PC-9 (cell line): ENCODE results near the gene STK39. TPM values are rescaled to one million over a fixed set of nuclear protein-coding genes. Genes with fewer than 3 reads are reported as not detected.

Source experiments
- BruUV-seq: library from RNA; stranded (reverse); fragments of 400-500 nt; replicated peaks from 2 replicates; lab custom pipeline; 2021; lab: Mats Ljungman, UMichigan
- CTCF ChIA-PET: fragments of 300-600 bp; sonication (Branson Sonifier 250); formaldehyde crosslinking; loops from one replicate; lab custom pipeline; 2022; ENCODE audit warnings: antibody characterized with exemption; lab: Charles Lee
- POLR2A ChIA-PET: fragments of 300-600 bp; sonication (Branson Sonifier 250); formaldehyde crosslinking; loops from one replicate; lab custom pipeline; 2022; ENCODE audit warnings: antibody characterized with exemption; ENCODE audit not compliant: unreplicated experiment; lab: Charles Lee
- DNase-seq, 2 experiments: peaks; one replicate each; pipeline versions ENCODE4 v3.0.0 to v3.0.0-alpha.2; 2015 to 2022; ENCODE audit warnings: mixed read lengths in 1 of 2
- H2AFZ ChIP-seq: fragments of 200-600 bp; sonication (generic); 2 replicates; pipeline ENCODE4 v1.8.1; 2017; ENCODE audit warnings: antibody characterized with exemption
- H3F3A ChIP-seq: fragments of 200-600 bp; sonication (generic); 2 replicates; pipeline ENCODE4 v1.8.1; 2017; ENCODE audit warnings: antibody characterized with exemption, mild to moderate bottlenecking, low read depth; ENCODE audit not compliant: insufficient read depth
- H3K27ac ChIP-seq: fragments of 200-600 bp; sonication (generic); 2 replicates; pipeline ENCODE4 v1.6.1; 2016; ENCODE audit warnings: mixed run types
- H3K27me3 ChIP-seq: fragments of 200-600 bp; sonication (generic); 2 replicates; pipeline ENCODE4 v1.6.1; 2016; ENCODE audit warnings: low read depth, mixed run types; ENCODE audit not compliant: insufficient read depth
- H3K36me3 ChIP-seq: fragments of 200-600 bp; sonication (generic); 2 replicates; pipeline ENCODE4 v1.6.1; 2016; ENCODE audit warnings: low read depth, mixed run types
- H3K4me1 ChIP-seq: fragments of 200-600 bp; sonication (generic); replicated peaks from 2 replicates; pipeline ENCODE4 v1.6.1; 2016; ENCODE audit warnings: mixed run types; ENCODE audit not compliant: insufficient read depth
- H3K4me2 ChIP-seq: fragments of 200-600 bp; sonication (generic); 2 replicates; pipeline ENCODE4 v1.6.1; 2017; ENCODE audit warnings: mixed run types
- H3K4me3 ChIP-seq: fragments of 200-600 bp; sonication (generic); 2 replicates; pipeline ENCODE4 v1.6.1; 2016; ENCODE audit warnings: mixed run types
- H3K79me2 ChIP-seq: fragments of 200-600 bp; sonication (generic); 2 replicates; pipeline ENCODE4 v1.6.1; 2017; ENCODE audit warnings: low read depth, mixed run types
- H3K9me2 ChIP-seq: fragments of 200-600 bp; sonication (generic); 2 replicates; pipeline ENCODE4 v1.8.1; 2017; ENCODE audit warnings: mild to moderate bottlenecking; ENCODE audit not compliant: insufficient read depth
- H3K9me3 ChIP-seq: fragments of 200-600 bp; sonication (generic); 2 replicates; pipeline ENCODE4 v1.8.1; 2016; ENCODE audit warnings: low read depth; ENCODE audit not compliant: insufficient read depth
- H4K20me1 ChIP-seq: fragments of 200-600 bp; sonication (generic); 2 replicates; pipeline ENCODE4 v1.8.1; 2017; ENCODE audit not compliant: insufficient read depth
- EZH2 ChIP-seq: fragments of 200-600 bp; sonication (generic); IDR thresholded peaks from 2 replicates; pipeline ENCODE4 v1.8.0; 2017; ENCODE audit warnings: antibody characterized with exemption, low read depth
- intact Hi-C: fragments of 100-400 bp; cut with micrococcal nuclease; formaldehyde crosslinking; loops from one replicate; pipeline ENCODE4 v1.10.0; 2022; ENCODE audit not compliant: unreplicated experiment
- total RNA-seq: library from RNA; stranded (reverse); gene quantifications from 2 replicates; pipeline ENCODE4 v1.2.3, GENCODE V29; 2021
- TF ChIP-seq, protein P1 (sequence below): fragments of 200-600 bp; sonication (generic); conservative IDR thresholded peaks from 2 replicates; pipeline ENCODE4 v1.6.1; 2017; ENCODE audit warnings: mixed run types, antibody characterized with exemption, mild to moderate bottlenecking, moderate library complexity

The STK39 gene
- total RNA-seq, 1 experiment from 2014 or later = 14.5 TPM

DNA sequence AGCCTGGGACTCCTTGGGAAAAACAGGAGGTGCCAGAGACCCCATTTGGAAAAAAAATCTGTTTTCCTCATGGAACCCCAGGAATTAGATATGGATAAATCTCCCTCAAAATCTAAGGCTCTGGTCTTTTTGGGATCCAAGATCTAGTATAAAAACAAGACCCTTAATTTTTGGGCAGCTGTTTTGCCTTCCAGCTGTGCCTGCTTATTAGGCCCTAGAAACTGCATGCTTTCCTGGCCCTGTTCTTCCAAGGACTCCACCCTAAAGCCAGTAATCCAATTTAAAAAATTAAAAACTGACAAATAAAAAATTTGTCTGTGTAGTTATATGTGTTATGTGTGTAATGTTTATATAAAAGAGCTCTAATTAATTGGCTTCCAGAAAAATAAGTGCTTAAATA, 274.6 kb downstream of the STK39 start:
- Histone ChIP-seq H3K9me2 (no peaks in the 10 kb centered on the region), H2AFZ (no peak overlapping the region), H4K20me1 (no peaks in the 10 kb centered on the region), H3K4me3 (no peak overlapping the region), H3K4me2 (no peak overlapping the region), H3K27me3 (no peaks in the 10 kb centered on the region), H3K36me3 (no peaks in the 10 kb centered on the region), H3K4me1 (no peaks in the 10 kb centered on the region), H3K9me3 (no peaks in the 10 kb centered on the region), H3K79me2 (no peaks in the 10 kb centered on the region), H3F3A (no peaks in the 10 kb centered on the region), H3K27ac (no peak overlapping the region)
- ChIA-PET POLR2A (interaction anchor here (0.6 kb wide), 1 partner anchor 1099 kb away, joined by 6 read pairs; no protein-coding TSS in a partner anchor), CTCF (no interaction called here)
- DNase-seq = no peak
- intact Hi-C loops = no loop called here
- BruUV-seq = no TSS peak
- TF ChIP-seq, protein P1, sequence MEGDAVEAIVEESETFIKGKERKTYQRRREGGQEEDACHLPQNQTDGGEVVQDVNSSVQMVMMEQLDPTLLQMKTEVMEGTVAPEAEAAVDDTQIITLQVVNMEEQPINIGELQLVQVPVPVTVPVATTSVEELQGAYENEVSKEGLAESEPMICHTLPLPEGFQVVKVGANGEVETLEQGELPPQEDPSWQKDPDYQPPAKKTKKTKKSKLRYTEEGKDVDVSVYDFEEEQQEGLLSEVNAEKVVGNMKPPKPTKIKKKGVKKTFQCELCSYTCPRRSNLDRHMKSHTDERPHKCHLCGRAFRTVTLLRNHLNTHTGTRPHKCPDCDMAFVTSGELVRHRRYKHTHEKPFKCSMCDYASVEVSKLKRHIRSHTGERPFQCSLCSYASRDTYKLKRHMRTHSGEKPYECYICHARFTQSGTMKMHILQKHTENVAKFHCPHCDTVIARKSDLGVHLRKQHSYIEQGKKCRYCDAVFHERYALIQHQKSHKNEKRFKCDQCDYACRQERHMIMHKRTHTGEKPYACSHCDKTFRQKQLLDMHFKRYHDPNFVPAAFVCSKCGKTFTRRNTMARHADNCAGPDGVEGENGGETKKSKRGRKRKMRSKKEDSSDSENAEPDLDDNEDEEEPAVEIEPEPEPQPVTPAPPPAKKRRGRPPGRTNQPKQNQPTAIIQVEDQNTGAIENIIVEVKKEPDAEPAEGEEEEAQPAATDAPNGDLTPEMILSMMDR = no peak
- no peak for TF ChIP-seq EZH2

DNA sequence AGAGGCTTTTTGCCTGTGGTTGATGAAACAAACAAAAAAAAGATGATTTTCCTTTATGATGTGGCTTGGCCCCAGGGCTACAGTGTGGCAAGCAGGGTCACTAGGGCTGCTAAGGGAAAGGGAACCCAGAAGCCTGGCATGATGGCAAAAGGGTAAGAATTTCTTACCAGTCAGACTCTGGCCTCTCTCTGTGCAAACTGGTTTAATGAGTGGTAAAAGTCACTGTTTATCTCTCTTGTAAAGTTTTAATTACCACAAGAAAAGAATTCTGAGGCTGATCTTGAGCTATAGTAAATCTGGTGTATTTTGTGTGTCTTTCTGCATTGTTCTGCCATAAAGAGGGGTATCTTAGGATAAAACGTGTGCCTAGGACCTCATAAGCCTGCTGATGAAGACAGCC, 275.4 kb downstream of the STK39 start:
- no peaks in the 10 kb centered on the region for H3K9me3 ChIP-seq
- no peaks in the 10 kb centered on the region for H3K9me2 ChIP-seq
- intact Hi-C loops = no loop called here
- H3K79me2 ChIP-seq = no peaks in the 10 kb centered on the region
- no peaks in the 10 kb centered on the region for H3K27me3 ChIP-seq
- no peaks in the 10 kb centered on the region for H3K4me1 ChIP-seq
- no peaks in the 10 kb centered on the region for H3F3A ChIP-seq
- TF ChIP-seq, protein P1 = no peak
- no peak for TF ChIP-seq EZH2
- H3K27ac ChIP-seq = no peak overlapping the region
- H3K36me3 ChIP-seq = no peaks in the 10 kb centered on the region
- ChIA-PET CTCF (no interaction called here), POLR2A (no interaction called here)
- no peak overlapping the region for H3K4me2 ChIP-seq
- DNase-seq = peak in 1 of 2 experiments; percentile 45
- no peak overlapping the region for H2AFZ ChIP-seq
- H4K20me1 ChIP-seq = no peaks in the 10 kb centered on the region
- H3K4me3 ChIP-seq = no peak overlapping the region
- no TSS peak for BruUV-seq

DNA sequence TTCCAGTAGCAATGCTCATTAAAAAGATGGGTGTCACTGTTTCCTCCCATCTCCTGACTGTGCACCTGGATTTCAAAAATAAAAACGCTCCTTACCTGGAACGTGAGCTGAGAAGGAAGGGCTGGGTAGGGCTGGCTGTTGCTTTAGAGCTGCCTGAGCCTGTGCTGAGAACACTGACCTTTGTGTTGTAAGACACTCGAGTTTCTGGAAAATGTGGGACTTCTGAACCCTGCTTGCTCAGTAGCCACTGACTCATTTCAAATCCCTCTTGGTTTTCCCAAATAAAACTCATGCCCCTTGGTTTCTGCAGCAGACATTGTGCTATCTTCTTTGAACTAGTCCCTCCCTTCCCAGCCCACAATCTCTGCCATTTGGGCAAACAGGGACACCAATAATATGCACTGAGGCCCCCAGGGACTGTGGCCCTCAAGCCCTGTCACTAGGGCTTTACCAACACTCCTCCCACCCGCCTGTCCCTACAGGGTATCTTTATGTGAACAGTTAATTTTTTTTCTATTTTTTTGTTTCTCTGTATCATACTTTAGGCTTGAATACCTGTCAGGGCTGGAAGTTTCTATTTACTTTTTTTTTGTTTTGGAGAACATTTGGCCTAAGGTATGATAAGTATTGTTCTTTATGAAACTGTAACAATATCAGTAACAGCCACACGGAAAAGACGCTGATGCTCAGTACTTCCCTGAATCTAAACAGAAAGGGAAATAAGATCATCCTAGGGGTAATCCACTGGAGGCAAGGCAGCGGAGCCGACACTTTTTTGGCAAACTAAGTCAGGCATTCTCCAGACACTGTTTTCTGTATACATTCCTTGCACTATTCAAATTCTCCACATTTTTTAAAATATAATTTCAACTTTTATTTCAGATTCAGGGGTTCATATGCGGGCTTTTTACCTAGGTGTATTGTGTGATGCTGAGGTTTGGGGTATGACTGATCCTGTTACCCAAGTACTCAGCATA, 280.2 kb downstream of the STK39 start:
- no peaks in the 10 kb centered on the region for H3K9me3 ChIP-seq
- H2AFZ ChIP-seq = no peak overlapping the region
- ChIA-PET POLR2A (no interaction called here), CTCF (no interaction called here)
- H3K4me3 ChIP-seq = no peak overlapping the region
- H3K36me3 ChIP-seq = peaks cover 3% of the 10 kb centered on the region; the same call in 1 of the 2 replicates
- no peaks in the 10 kb centered on the region for H3K27me3 ChIP-seq
- no peaks in the 10 kb centered on the region for H3K79me2 ChIP-seq
- H3K27ac ChIP-seq = no peak overlapping the region
- no TSS peak for BruUV-seq
- H4K20me1 ChIP-seq = no peaks in the 10 kb centered on the region
- H3K9me2 ChIP-seq = no peaks in the 10 kb centered on the region
- no peaks in the 10 kb centered on the region for H3F3A ChIP-seq
- intact Hi-C loops = no loop called here
- no peak overlapping the region for H3K4me2 ChIP-seq
- DNase-seq = no peak
- no peak for TF ChIP-seq EZH2
- TF ChIP-seq, protein P1 = no peak
- H3K4me1 ChIP-seq = no peaks in the 10 kb centered on the region
